ENCODE measurements around the gene DMRT1.

The DMRT1 gene

GRCh38 chr9:975740-976257 is 134.3 kb downstream of the DMRT1 start:
- no peak for DNase-seq
- TF ChIP-seq GATA1 (IDR thresholded peaks at IDR 0.05; ENCODE audit: low read depth, low read length) (no peak), POLR2A (IDR thresholded peaks at IDR 0.05; ENCODE audit: low read length) (no peak)

GRCh38 chr9:976258-976942 is 134.9 kb downstream of the DMRT1 start, which contains the start of gene DMRT3:
Gene DMRT3 (plus strand): TSS chr9:976655. CDS start chr9:977002, 347 bp downstream.
- DNase-seq: no peak
- TF ChIP-seq GATA1 (IDR thresholded peaks at IDR 0.05; ENCODE audit: low read depth, low read length) (no peak), POLR2A (IDR thresholded peaks at IDR 0.05; ENCODE audit: low read length) (no peak)

GRCh38 chr9:976943-977837 is 135.7 kb downstream of the DMRT1 start:
- TF ChIP-seq GATA1 (IDR thresholded peaks at IDR 0.05; ENCODE audit: low read depth, low read length) (no peak), POLR2A (IDR thresholded peaks at IDR 0.05; ENCODE audit: low read length) (no peak)
- DNase-seq: no peak

GRCh38 chr9:977838-978830 is 136.6 kb downstream of the DMRT1 start:
- TF ChIP-seq GATA1 (IDR thresholded peaks at IDR 0.05; ENCODE audit: low read depth, low read length) (no peak), POLR2A (IDR thresholded peaks at IDR 0.05; ENCODE audit: low read length) (no peak)
- no peak for DNase-seq

- TF ChIP-seq GATA1 (IDR thresholded peaks at IDR 0.05; ENCODE audit: low read depth, low read length): no peak
- no peak for TF ChIP-seq POLR2A (IDR thresholded peaks at IDR 0.05; ENCODE audit: low read length)
- no peak for DNase-seq
Observed at GRCh38 chr9:979983-980382, 138.5 kb downstream of the DMRT1 start.

GRCh38 chr9:980640-981039 is 139.1 kb downstream of the DMRT1 start:
- no peak for DNase-seq
- TF ChIP-seq GATA1 (IDR thresholded peaks at IDR 0.05; ENCODE audit: low read depth, low read length) (no peak), POLR2A (IDR thresholded peaks at IDR 0.05; ENCODE audit: low read length) (no peak)

GRCh38 chr9:981491-981898 is 140.0 kb downstream of the DMRT1 start:
- TF ChIP-seq POLR2A (IDR thresholded peaks at IDR 0.05; ENCODE audit: low read length): no peak
- no peak for TF ChIP-seq GATA1 (IDR thresholded peaks at IDR 0.05; ENCODE audit: low read depth, low read length)
- no peak for DNase-seq

GRCh38 chr9:982394-983230 is 141.1 kb downstream of the DMRT1 start:
- no peak for DNase-seq
- TF ChIP-seq POLR2A (IDR thresholded peaks at IDR 0.05; ENCODE audit: low read length) (no peak), GATA1 (IDR thresholded peaks at IDR 0.05; ENCODE audit: low read depth, low read length) (no peak)

- TF ChIP-seq GATA1 (IDR thresholded peaks at IDR 0.05; ENCODE audit: low read depth, low read length): no peak
- TF ChIP-seq POLR2A (IDR thresholded peaks at IDR 0.05; ENCODE audit: low read length): no peak
- no peak for DNase-seq
Observed at GRCh38 chr9:994005-994404, 152.5 kb downstream of the DMRT1 start.

- TF ChIP-seq POLR2A (IDR thresholded peaks at IDR 0.05; ENCODE audit: low read length) (no peak), GATA1 (IDR thresholded peaks at IDR 0.05; ENCODE audit: low read depth, low read length) (no peak)
- no peak for DNase-seq
Observed at GRCh38 chr9:995192-995591, 153.7 kb downstream of the DMRT1 start.

GRCh38 chr9:995781-996180 is 154.3 kb downstream of the DMRT1 start:
- DNase-seq: no peak
- TF ChIP-seq GATA1 (IDR thresholded peaks at IDR 0.05; ENCODE audit: low read depth, low read length): no peak
- TF ChIP-seq POLR2A (IDR thresholded peaks at IDR 0.05; ENCODE audit: low read length): no peak

GRCh38 chr9:998299-999110 is 157.0 kb downstream of the DMRT1 start:
- DNase-seq: peak; percentile 12 to 44
